Panc1 (cell line): ENCODE results near the gene TTC38. TPM values are rescaled to one million over a fixed set of nuclear protein-coding genes. Genes with fewer than 3 reads are reported as not detected.

Source experiments
- ATAC-seq: fragments of 200-7000 bp; cut with Tn5 transposase; 2 replicates; pipeline ENCODE4 v1.9.1; 2020; ENCODE audit warnings: mild to moderate bottlenecking, moderate library complexity
- BruUV-seq: library from RNA; stranded (reverse); fragments of 400-500 nt; replicated peaks from 2 replicates; lab custom pipeline; 2021; lab: Mats Ljungman, UMichigan
- CTCF ChIA-PET: fragments of 300-600 bp; sonication (Branson Sonifier 250); formaldehyde crosslinking; loops from one replicate; lab custom pipeline; 2022; ENCODE audit warnings: antibody characterized with exemption; lab: Charles Lee
- POLR2A ChIA-PET: fragments of 300-600 bp; sonication (Branson Sonifier 250); formaldehyde crosslinking; loops from one replicate; lab custom pipeline; 2022; ENCODE audit warnings: antibody characterized with exemption; lab: Charles Lee
- DNase-seq: peaks from one replicate; pipeline ENCODE4 v3.0.0-alpha.2; 2010; ENCODE audit warnings: low read depth, low spot score
- H3K27ac ChIP-seq: 2 replicates; pipeline ENCODE4 v1.5.1; 2011; ENCODE audit warnings: mild to moderate bottlenecking, low read length, inconsistent platforms
- H3K27me3 ChIP-seq: fragments of 200-500 bp; sonication (Bioruptor generic); 2 replicates; pipeline ENCODE4 v1.6.0; 2014; ENCODE audit warnings: low read length, inconsistent platforms; ENCODE audit not compliant: control insufficient read depth, insufficient read depth
- H3K36me3 ChIP-seq: fragments of 200-500 bp; sonication (Bioruptor generic); 2 replicates; pipeline ENCODE4 v1.5.1; 2014; ENCODE audit warnings: inconsistent platforms, mild to moderate bottlenecking, low read length, moderate library complexity; ENCODE audit not compliant: control insufficient read depth, insufficient read depth
- H3K4me1 ChIP-seq: 2 replicates; pipeline ENCODE4 v1.5.1; 2011; ENCODE audit warnings: inconsistent platforms, mild to moderate bottlenecking, low read length, moderate library complexity; ENCODE audit not compliant: control insufficient read depth, insufficient read depth
- H3K4me3 ChIP-seq, 2 experiments: 2 replicates each; pipeline ENCODE4 v1.5.1; 2011 to 2012; ENCODE audit warnings: low read depth in 2 of 2, low read length in 2 of 2, mild to moderate bottlenecking in 2 of 2, inconsistent platforms in 1 of 2, moderate library complexity in 1 of 2
- H3K9me3 ChIP-seq: fragments of 200-500 bp; sonication (Bioruptor generic); 2 replicates; pipeline ENCODE4 v1.5.1; 2014; ENCODE audit warnings: low read depth, mild to moderate bottlenecking, inconsistent platforms, low read length, moderate library complexity; ENCODE audit not compliant: control insufficient read depth, insufficient read depth
- CTCF ChIP-seq: fragments of 450-650 bp; IDR thresholded peaks from 2 replicates; pipeline ENCODE4 v1.5.1; 2017; ENCODE audit warnings: mild to moderate bottlenecking
- POLR2AphosphoS5 ChIP-seq: IDR thresholded peaks from 2 replicates; pipeline ENCODE4 v1.6.1; 2012; ENCODE audit warnings: mild to moderate bottlenecking, low read depth, low read length, moderate library complexity
- SIN3A ChIP-seq: IDR thresholded peaks from 2 replicates; pipeline ENCODE4 v1.6.1; 2012; ENCODE audit warnings: low read depth, mild to moderate bottlenecking, low read length, moderate library complexity, borderline replicate concordance; ENCODE audit not compliant: insufficient read depth
- TCF7L2 ChIP-seq: IDR thresholded peaks from 2 replicates; pipeline ENCODE4 v1.6.1; 2011; ENCODE audit warnings: mild to moderate bottlenecking, low read depth, low read length, inconsistent platforms
- in situ Hi-C: cut with HindIII; loops from 2 replicates; pipeline ENCODE4 v1.10.0; 2016; ENCODE audit warnings: low sequenced_read_pairs, low pct_unique_long_range_greater_than_20kb
- intact Hi-C: fragments of 100-400 bp; cut with micrococcal nuclease; formaldehyde crosslinking; loops from one replicate; pipeline ENCODE4 v1.10.0; 2022; ENCODE audit not compliant: unreplicated experiment
- total RNA-seq: library from RNA; stranded (reverse); gene quantifications from one replicate; pipeline ENCODE4 v1.2.1, GENCODE V29; 2021; ENCODE audit not compliant: unreplicated experiment
- TF ChIP-seq, protein P1 (sequence below), 2 experiments: IDR thresholded peaks; 2 replicates each; pipeline ENCODE4 v1.6.1; 2011 to 2012; ENCODE audit warnings: low read depth in 2 of 2, control low read depth in 1 of 2, low read length in 1 of 2, mild to moderate bottlenecking in 1 of 2, moderate library complexity in 1 of 2; ENCODE audit not compliant: insufficient read depth in 1 of 2

Gene TTC38
- total RNA-seq, 1 experiment from 2014 or later, result 14.0 TPM

DNA sequence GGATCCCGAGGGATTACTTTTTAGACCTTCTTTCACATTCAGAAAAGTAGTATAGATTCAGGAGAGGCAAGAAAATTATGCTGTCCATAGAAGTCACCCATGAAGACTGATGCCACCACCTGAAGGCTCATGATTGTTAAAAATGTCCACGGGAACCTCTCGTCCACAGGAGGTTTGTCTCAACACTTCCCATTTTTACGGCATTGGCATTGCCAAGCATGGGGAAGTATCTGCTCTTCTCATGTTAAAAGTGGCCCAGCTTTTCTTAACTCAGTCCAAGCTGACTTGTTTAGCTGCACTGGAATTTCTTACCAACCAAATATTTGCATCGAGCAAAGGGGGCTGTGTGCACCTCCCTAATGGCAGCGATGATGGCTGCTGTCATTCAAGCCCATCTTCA lies 27.3 kb upstream of the TTC38 start:
- Histone ChIP-seq H3K9me3 (no peaks in the 10 kb centered on the region), H3K27me3 (no peaks in the 10 kb centered on the region), H3K4me3 (no peak overlapping the region), H3K27ac (no peak overlapping the region), H3K4me1 (no peaks in the 10 kb centered on the region), H3K36me3 (no peaks in the 10 kb centered on the region)
- ChIA-PET POLR2A (no interaction called here), CTCF (no interaction called here)
- intact Hi-C loops, result no loop called here
- DNase-seq, result no peak
- in situ Hi-C loops, result no loop called here
- no peak for ATAC-seq
- BruUV-seq, result no TSS peak
- no peak for TF ChIP-seq TCF7L2
- TF ChIP-seq, protein P1, sequence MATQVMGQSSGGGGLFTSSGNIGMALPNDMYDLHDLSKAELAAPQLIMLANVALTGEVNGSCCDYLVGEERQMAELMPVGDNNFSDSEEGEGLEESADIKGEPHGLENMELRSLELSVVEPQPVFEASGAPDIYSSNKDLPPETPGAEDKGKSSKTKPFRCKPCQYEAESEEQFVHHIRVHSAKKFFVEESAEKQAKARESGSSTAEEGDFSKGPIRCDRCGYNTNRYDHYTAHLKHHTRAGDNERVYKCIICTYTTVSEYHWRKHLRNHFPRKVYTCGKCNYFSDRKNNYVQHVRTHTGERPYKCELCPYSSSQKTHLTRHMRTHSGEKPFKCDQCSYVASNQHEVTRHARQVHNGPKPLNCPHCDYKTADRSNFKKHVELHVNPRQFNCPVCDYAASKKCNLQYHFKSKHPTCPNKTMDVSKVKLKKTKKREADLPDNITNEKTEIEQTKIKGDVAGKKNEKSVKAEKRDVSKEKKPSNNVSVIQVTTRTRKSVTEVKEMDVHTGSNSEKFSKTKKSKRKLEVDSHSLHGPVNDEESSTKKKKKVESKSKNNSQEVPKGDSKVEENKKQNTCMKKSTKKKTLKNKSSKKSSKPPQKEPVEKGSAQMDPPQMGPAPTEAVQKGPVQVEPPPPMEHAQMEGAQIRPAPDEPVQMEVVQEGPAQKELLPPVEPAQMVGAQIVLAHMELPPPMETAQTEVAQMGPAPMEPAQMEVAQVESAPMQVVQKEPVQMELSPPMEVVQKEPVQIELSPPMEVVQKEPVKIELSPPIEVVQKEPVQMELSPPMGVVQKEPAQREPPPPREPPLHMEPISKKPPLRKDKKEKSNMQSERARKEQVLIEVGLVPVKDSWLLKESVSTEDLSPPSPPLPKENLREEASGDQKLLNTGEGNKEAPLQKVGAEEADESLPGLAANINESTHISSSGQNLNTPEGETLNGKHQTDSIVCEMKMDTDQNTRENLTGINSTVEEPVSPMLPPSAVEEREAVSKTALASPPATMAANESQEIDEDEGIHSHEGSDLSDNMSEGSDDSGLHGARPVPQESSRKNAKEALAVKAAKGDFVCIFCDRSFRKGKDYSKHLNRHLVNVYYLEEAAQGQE (IDR thresholded peaks at IDR 0.05; ENCODE audit: insufficient read depth in 1 of 2, low read depth in 2 of 2, low read length in 1 of 2), result no peak

- in situ Hi-C loops, result no loop called here
- Histone ChIP-seq H3K4me3 (no peak overlapping the region), H3K27ac (no peak overlapping the region), H3K36me3 (no peaks in the 10 kb centered on the region), H3K9me3 (no peaks in the 10 kb centered on the region), H3K4me1 (no peaks in the 10 kb centered on the region), H3K27me3 (no peaks in the 10 kb centered on the region)
- TF ChIP-seq, protein P1 (IDR thresholded peaks at IDR 0.05; ENCODE audit: insufficient read depth in 1 of 2, low read depth in 2 of 2, low read length in 1 of 2), result no peak
- no peak for TF ChIP-seq POLR2AphosphoS5
- TF ChIP-seq TCF7L2, result no peak
- no peak for TF ChIP-seq SIN3A
- no peak for TF ChIP-seq CTCF
- intact Hi-C loops, result no loop called here
- no TSS peak for BruUV-seq
- ATAC-seq (no peak), DNase-seq (no peak)
- ChIA-PET CTCF (no interaction called here), POLR2A (no interaction called here)
Observed at GRCh38 chr22:46240907-46241306, 26.9 kb upstream of the TTC38 start.
